Activated CD8-positive, alpha-beta T cell treated with anti-CD3 and anti-CD28 coated beads for 36 hours (primary cell): ENCODE data around the gene ADGRA1. TPM values are rescaled to one million over a fixed set of nuclear protein-coding genes. Genes with fewer than 3 reads are reported as not detected.
"Not testable (repeated sequence)": the region's sequence is repeated elsewhere in the genome, so short reads cannot be mapped to it uniquely, and the experiment has no call there.

Experiments used
- ATAC-seq: fragments of 200-7000 bp; cut with Tn5 transposase; one replicate; pipeline ENCODE4 v1.10.0; 2021; ENCODE audit warnings: mild to moderate bottlenecking, moderate library complexity
- CTCF ChIA-PET: fragments of 350-600 bp; sonication (Branson Sonifier 250); formaldehyde crosslinking; loops from one replicate; lab custom pipeline; 2021; ENCODE audit warnings: antibody characterized with exemption; lab: Charles Lee
- POLR2A ChIA-PET: fragments of 350-600 bp; sonication (Branson Sonifier 250); formaldehyde crosslinking; loops from one replicate; lab custom pipeline; 2021; ENCODE audit warnings: antibody characterized with exemption; lab: Charles Lee
- DNase-seq: peaks from one replicate; pipeline ENCODE4 v3.0.0-alpha.2; 2020
- H3K27ac Mint-ChIP-seq: one replicate; pipeline ENCODE4 v1.8.0; 2021; ENCODE audit warnings: mild to moderate bottlenecking, mixed read lengths
- H3K27me3 Mint-ChIP-seq: one replicate; pipeline ENCODE4 v1.8.0; 2021; ENCODE audit warnings: mixed read lengths
- H3K36me3 Mint-ChIP-seq: one replicate; pipeline ENCODE4 v1.8.0; 2021; ENCODE audit warnings: low read depth, mixed read lengths
- H3K4me1 Mint-ChIP-seq: one replicate; pipeline ENCODE4 v1.8.0; 2021; ENCODE audit warnings: low read depth, mixed read lengths
- H3K4me3 Mint-ChIP-seq: one replicate; pipeline ENCODE4 v1.8.0; 2021; ENCODE audit warnings: mild to moderate bottlenecking, moderate library complexity, mixed read lengths
- H3K9me3 Mint-ChIP-seq: one replicate; pipeline ENCODE4 v1.8.0; 2021; ENCODE audit warnings: mixed read lengths
- intact Hi-C: fragments of 100-400 bp; cut with micrococcal nuclease; formaldehyde crosslinking; loops from one replicate; pipeline ENCODE4 v1.10.0; 2022
- total RNA-seq, 2 experiments: library from RNA; stranded (reverse); gene quantifications; one replicate each; pipeline ENCODE4 v1.2.3, GENCODE V29; 2021
- TF ChIP-seq, protein P1 (sequence below): fragments of 200-600 bp; IDR thresholded peaks from one replicate; pipeline ENCODE4 v1.8.0; 2022; ENCODE audit warnings: antibody characterized with exemption, mild to moderate bottlenecking

The ADGRA1 gene
- total RNA-seq, 2 experiments from 2014 or later = not detected

DNA sequence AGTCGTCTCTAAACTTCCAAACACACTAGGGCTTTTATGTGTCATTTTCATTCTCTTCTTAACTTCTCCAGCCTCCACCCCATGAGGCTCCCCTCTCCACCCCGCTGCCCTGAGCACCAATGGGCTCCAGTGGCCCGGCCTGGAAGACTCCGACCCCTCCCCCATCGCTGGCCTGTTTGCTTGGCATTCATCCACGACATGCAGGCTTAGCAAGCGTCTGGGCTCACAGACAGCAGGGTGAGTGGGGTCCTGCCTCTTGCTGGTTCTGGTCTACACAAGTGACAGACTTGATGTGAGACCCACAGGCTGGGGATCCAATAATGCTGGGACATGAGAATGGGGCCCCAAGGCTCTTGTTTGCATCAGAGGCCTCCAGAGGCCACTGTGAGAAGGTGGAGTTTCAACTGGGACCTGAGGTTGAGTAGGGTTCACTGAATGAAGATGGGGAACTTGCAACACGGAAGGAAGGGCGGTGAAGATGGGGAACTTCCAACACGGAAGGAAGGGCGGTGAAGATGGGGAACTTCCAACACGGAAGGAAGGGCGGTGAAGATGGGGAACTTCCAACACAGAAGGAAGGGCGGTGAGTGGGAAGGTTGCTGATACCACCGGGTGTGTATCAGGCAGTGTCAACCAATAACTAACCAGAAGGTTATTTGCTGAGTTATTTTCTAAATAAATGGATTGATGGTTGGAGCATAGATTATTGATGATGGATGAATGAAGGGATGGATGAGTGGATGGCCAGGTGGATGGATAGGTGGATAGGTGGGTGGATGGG lies 86.3 kb downstream of the ADGRA1 start:
- TF ChIP-seq, protein P1, sequence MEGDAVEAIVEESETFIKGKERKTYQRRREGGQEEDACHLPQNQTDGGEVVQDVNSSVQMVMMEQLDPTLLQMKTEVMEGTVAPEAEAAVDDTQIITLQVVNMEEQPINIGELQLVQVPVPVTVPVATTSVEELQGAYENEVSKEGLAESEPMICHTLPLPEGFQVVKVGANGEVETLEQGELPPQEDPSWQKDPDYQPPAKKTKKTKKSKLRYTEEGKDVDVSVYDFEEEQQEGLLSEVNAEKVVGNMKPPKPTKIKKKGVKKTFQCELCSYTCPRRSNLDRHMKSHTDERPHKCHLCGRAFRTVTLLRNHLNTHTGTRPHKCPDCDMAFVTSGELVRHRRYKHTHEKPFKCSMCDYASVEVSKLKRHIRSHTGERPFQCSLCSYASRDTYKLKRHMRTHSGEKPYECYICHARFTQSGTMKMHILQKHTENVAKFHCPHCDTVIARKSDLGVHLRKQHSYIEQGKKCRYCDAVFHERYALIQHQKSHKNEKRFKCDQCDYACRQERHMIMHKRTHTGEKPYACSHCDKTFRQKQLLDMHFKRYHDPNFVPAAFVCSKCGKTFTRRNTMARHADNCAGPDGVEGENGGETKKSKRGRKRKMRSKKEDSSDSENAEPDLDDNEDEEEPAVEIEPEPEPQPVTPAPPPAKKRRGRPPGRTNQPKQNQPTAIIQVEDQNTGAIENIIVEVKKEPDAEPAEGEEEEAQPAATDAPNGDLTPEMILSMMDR = no peak
- Mint-ChIP-seq H3K4me1 (no peaks in the 10 kb centered on the region), H3K36me3 (no peaks in the 10 kb centered on the region), H3K27ac (no peak overlapping the region), H3K9me3 (peaks cover 11% of the 10 kb centered on the region), H3K4me3 (no peak overlapping the region), H3K27me3 (peaks cover 13% of the 10 kb centered on the region)
- ChIA-PET CTCF (no interaction called here), POLR2A (no interaction called here)
- no peak for DNase-seq
- intact Hi-C loops = no loop called here
- ATAC-seq = no peak

DNA sequence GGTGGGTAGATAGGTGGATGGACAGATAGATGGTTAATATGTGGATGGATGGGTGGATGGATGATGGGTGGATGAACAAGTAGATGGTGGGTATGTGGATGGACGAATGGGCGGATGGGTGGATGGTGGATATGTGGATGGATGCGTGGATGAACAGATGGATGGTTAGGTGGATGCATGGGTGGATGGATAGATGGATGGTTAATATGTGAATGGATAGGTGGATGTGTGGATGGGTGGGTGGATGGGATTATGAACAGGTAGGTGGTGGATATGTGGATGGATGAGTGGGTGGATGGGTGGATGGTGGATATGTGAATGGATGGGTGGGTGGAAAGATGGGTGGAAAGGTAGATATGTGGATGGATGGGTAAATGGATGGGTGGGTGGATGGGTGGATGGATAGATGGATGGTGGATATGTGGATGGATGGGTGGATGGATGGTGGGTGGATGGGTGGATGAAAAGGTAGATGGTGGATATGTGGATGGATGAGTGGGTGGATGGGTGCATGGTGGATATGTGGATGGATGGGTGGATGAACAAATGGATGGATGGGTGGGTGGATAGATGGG lies 87.1 kb downstream of the ADGRA1 start:
- intact Hi-C loops = no loop called here
- CTCF ChIA-PET = no interaction called here
- Mint-ChIP-seq H3K9me3 (peaks cover 11% of the 10 kb centered on the region), H3K4me3 (no peak overlapping the region), H3K4me1 (no peaks in the 10 kb centered on the region), H3K27ac (no peak overlapping the region), H3K27me3 (peaks cover 13% of the 10 kb centered on the region), H3K36me3 (no peaks in the 10 kb centered on the region)
- TF ChIP-seq, protein P1 = no peak
- DNase-seq (no peak), ATAC-seq (no peak)
- POLR2A ChIA-PET = no interaction called here

DNA sequence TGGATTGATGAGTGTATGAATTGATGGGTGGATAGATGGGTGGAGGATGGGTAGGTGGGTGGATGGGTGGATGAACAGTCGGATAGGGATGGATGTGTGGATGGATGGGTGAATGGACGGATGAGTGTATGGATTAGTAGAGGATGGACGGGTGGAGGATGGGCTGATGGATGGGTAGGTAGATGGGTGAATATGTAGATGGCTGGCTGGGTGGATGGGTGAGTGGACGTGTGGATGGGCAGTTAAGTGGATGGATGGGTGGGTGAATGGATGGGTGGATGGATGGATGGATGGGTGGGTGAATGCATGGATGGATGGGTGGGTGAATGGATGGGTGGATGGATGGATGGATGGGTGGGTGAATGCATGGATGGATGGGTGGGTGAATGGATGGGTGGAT lies 87.9 kb downstream of the ADGRA1 start:
- CTCF ChIA-PET, ATAC-seq, H3K4me3 Mint-ChIP-seq, POLR2A ChIA-PET, H3K36me3 Mint-ChIP-seq, intact Hi-C loops, H3K27ac Mint-ChIP-seq, H3K4me1 Mint-ChIP-seq, DNase-seq: not testable (repeated sequence)
- Mint-ChIP-seq H3K27me3 (peaks cover 13% of the 10 kb centered on the region), H3K9me3 (peaks cover 11% of the 10 kb centered on the region)

DNA sequence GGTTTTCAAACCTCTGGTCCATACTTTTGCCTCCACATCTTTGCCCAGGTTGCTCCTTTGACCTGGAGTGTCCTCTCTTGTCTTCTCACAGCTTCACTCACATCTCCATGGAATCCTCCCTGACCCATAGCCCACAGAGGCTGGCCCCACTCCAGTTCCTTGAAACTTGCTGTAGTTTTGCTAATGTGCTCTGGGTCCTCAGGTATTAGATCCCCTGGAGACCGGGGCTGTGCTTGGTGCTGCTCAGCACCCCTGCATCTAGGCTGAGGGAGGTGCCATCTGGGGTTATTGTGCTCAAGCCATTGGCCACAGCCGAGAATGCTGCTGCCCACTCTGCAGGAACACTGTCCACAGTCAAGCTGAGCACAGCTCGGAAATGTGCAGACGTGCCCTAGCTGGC lies 88.8 kb downstream of the ADGRA1 start:
- peaks cover 13% of the 10 kb centered on the region for H3K27me3 Mint-ChIP-seq
- intact Hi-C loops = no loop called here
- no peak overlapping the region for H3K27ac Mint-ChIP-seq
- TF ChIP-seq, protein P1 = no peak
- DNase-seq = no peak
- no peaks in the 10 kb centered on the region for H3K36me3 Mint-ChIP-seq
- CTCF ChIA-PET = no interaction called here
- POLR2A ChIA-PET = no interaction called here
- H3K4me3 Mint-ChIP-seq = no peak overlapping the region
- no peak for ATAC-seq
- H3K4me1 Mint-ChIP-seq = no peaks in the 10 kb centered on the region
- peaks cover 11% of the 10 kb centered on the region for H3K9me3 Mint-ChIP-seq

DNA sequence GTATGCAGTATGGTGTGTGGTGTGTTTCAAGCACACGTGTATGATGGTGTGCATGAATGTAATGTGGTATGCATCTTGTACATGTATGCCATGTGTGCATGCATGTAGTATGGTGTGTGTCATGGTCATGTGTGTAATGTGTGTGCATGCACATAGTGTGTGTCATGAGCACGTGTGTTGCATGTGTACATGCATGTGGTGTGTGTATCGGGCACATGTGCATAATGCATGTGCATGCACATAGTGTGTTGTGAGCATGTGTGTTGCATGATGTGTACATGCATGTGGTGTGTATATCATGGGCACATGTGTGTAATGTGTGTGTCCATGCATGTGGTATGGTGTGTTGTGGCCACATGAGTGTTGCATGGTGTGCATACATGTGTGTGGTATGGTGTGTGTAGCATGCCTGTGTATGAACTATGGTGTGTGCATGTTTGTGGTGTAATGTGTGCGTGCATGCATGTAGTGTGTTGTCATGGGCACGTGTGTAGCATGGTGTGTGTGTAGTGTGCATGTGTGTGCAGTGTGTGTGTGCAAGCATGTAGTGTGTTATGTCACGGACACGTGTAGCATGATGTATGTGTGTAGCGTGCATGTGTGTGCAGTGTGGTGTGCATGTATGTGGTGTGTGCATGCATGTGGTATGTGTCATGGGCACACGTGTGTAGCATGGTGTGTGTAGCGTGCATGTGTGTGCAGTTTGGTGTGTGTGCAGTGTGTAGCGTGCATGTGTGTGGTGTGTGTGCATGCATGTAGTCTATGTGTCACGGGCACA lies 89.8 kb downstream of the ADGRA1 start:
- CTCF ChIA-PET = no interaction called here
- H3K27ac Mint-ChIP-seq = no peak overlapping the region
- TF ChIP-seq, protein P1 = no peak

More for the DNA sequence above, 89.8 kb downstream of the ADGRA1 start:
- no peaks in the 10 kb centered on the region for H3K4me1 Mint-ChIP-seq
- no peaks in the 10 kb centered on the region for H3K36me3 Mint-ChIP-seq
- H3K4me3 Mint-ChIP-seq = no peak overlapping the region
- ATAC-seq (no peak), DNase-seq (no peak)
- H3K9me3 Mint-ChIP-seq = peaks cover 11% of the 10 kb centered on the region
- intact Hi-C loops = no loop called here
- H3K27me3 Mint-ChIP-seq = peaks cover 6% of the 10 kb centered on the region
- POLR2A ChIA-PET = no interaction called here
